ENCODE results near the gene ENTHD1.

ENTHD1 gene

GRCh38 chr22:39712751-39713525 is 180.6 kb downstream of the ENTHD1 start:
- no peak for TF ChIP-seq EZH2phosphoT487 (IDR thresholded peaks at IDR 0.05; ENCODE audit: borderline replicate concordance, low read length)
- TF ChIP-seq CTCF (IDR thresholded peaks at IDR 0.05; ENCODE audit: low read depth, low read length, poor library complexity, severe bottlenecking), result no peak
- Histone ChIP-seq H3K4me1 (ENCODE audit: control insufficient read depth, low read length) (peaks cover 12% of the 10 kb centered on the region; the same call in 1 of the 2 replicates), H3K4me2 (ENCODE audit: low read length) (no peak overlapping the region), H3K27ac (ENCODE audit: low read depth, low read length) (no peak overlapping the region), H4K20me1 (ENCODE audit: control insufficient read depth, insufficient read depth, low read depth, low read length) (no peaks in the 10 kb centered on the region), H3K4me3 (ENCODE audit: low read length) (no peak overlapping the region), H3K9me3 (ENCODE audit: control insufficient read depth, insufficient read depth, low read length) (no peaks in the 10 kb centered on the region), H3K27me3 (ENCODE audit: control insufficient read depth, low read length) (no peaks in the 10 kb centered on the region), H3K79me2 (ENCODE audit: control insufficient read depth, low read length) (no peaks in the 10 kb centered on the region), H3K9me2 (replicated peaks; ENCODE audit: control insufficient read depth, low read length) (no peaks in the 10 kb centered on the region), H3K36me3 (ENCODE audit: control insufficient read depth, low read length) (no peaks in the 10 kb centered on the region), H3F3A (ENCODE audit: control insufficient read depth, insufficient read depth) (no peaks in the 10 kb centered on the region)

GRCh38 chr22:39712081-39712480 is 181.5 kb downstream of the ENTHD1 start:
- Histone ChIP-seq H3K9me3 (ENCODE audit: control insufficient read depth, insufficient read depth, low read length) (no peaks in the 10 kb centered on the region), H3K27me3 (ENCODE audit: control insufficient read depth, low read length) (no peaks in the 10 kb centered on the region), H3K36me3 (ENCODE audit: control insufficient read depth, low read length) (no peaks in the 10 kb centered on the region), H4K20me1 (ENCODE audit: control insufficient read depth, insufficient read depth, low read depth, low read length) (no peaks in the 10 kb centered on the region), H3F3A (ENCODE audit: control insufficient read depth, insufficient read depth) (no peaks in the 10 kb centered on the region), H3K27ac (ENCODE audit: low read depth, low read length) (no peak overlapping the region), H3K9me2 (replicated peaks; ENCODE audit: control insufficient read depth, low read length) (no peaks in the 10 kb centered on the region), H3K4me3 (ENCODE audit: low read length) (no peak overlapping the region), H3K4me2 (ENCODE audit: low read length) (no peak overlapping the region), H3K4me1 (ENCODE audit: control insufficient read depth, low read length) (peaks cover 12% of the 10 kb centered on the region; the same call in 1 of the 2 replicates), H3K79me2 (ENCODE audit: control insufficient read depth, low read length) (no peaks in the 10 kb centered on the region)
- TF ChIP-seq CTCF (IDR thresholded peaks at IDR 0.05; ENCODE audit: low read depth, low read length, poor library complexity, severe bottlenecking) (no peak), EZH2phosphoT487 (IDR thresholded peaks at IDR 0.05; ENCODE audit: borderline replicate concordance, low read length) (no peak)

GRCh38 chr22:39710380-39711150 is 183.0 kb downstream of the ENTHD1 start:
- Histone ChIP-seq H3K36me3 (ENCODE audit: control insufficient read depth, low read length) (no peaks in the 10 kb centered on the region), H3K4me3 (ENCODE audit: low read length) (no peak overlapping the region), H3K79me2 (ENCODE audit: control insufficient read depth, low read length) (no peaks in the 10 kb centered on the region), H3K27ac (ENCODE audit: low read depth, low read length) (no peak overlapping the region), H3K4me1 (ENCODE audit: control insufficient read depth, low read length) (peaks cover 12% of the 10 kb centered on the region; the same call in 1 of the 2 replicates), H3K27me3 (ENCODE audit: control insufficient read depth, low read length) (no peaks in the 10 kb centered on the region), H3F3A (ENCODE audit: control insufficient read depth, insufficient read depth) (no peaks in the 10 kb centered on the region), H3K9me2 (replicated peaks; ENCODE audit: control insufficient read depth, low read length) (no peaks in the 10 kb centered on the region), H3K4me2 (ENCODE audit: low read length) (no peak overlapping the region), H3K9me3 (ENCODE audit: control insufficient read depth, insufficient read depth, low read length) (no peaks in the 10 kb centered on the region), H4K20me1 (ENCODE audit: control insufficient read depth, insufficient read depth, low read depth, low read length) (no peaks in the 10 kb centered on the region)
- no peak for TF ChIP-seq EZH2phosphoT487 (IDR thresholded peaks at IDR 0.05; ENCODE audit: borderline replicate concordance, low read length)

GRCh38 chr22:39707816-39708215 is 185.7 kb downstream of the ENTHD1 start:
- Histone ChIP-seq H3K79me2 (ENCODE audit: control insufficient read depth, low read length) (no peaks in the 10 kb centered on the region), H3K27ac (ENCODE audit: low read depth, low read length) (no peak overlapping the region), H3F3A (ENCODE audit: control insufficient read depth, insufficient read depth) (no peaks in the 10 kb centered on the region), H3K36me3 (ENCODE audit: control insufficient read depth, low read length) (no peaks in the 10 kb centered on the region), H3K4me2 (ENCODE audit: low read length) (no peak overlapping the region), H3K9me3 (ENCODE audit: control insufficient read depth, insufficient read depth, low read length) (no peaks in the 10 kb centered on the region), H3K4me3 (ENCODE audit: low read length) (no peak overlapping the region), H3K27me3 (ENCODE audit: control insufficient read depth, low read length) (no peaks in the 10 kb centered on the region), H4K20me1 (ENCODE audit: control insufficient read depth, insufficient read depth, low read depth, low read length) (no peaks in the 10 kb centered on the region), H3K4me1 (ENCODE audit: control insufficient read depth, low read length) (peaks cover 2% of the 10 kb centered on the region; the same call in 1 of the 2 replicates), H3K9me2 (replicated peaks; ENCODE audit: control insufficient read depth, low read length) (no peaks in the 10 kb centered on the region)
- TF ChIP-seq CTCF (IDR thresholded peaks at IDR 0.05; ENCODE audit: low read depth, low read length, poor library complexity, severe bottlenecking), result no peak
- TF ChIP-seq EZH2phosphoT487 (IDR thresholded peaks at IDR 0.05; ENCODE audit: borderline replicate concordance, low read length), result no peak

Measured in DOHH2 (cell line).